Measurements from ENCODE around the gene EXOC6B.

- TF ChIP-seq, protein P1, sequence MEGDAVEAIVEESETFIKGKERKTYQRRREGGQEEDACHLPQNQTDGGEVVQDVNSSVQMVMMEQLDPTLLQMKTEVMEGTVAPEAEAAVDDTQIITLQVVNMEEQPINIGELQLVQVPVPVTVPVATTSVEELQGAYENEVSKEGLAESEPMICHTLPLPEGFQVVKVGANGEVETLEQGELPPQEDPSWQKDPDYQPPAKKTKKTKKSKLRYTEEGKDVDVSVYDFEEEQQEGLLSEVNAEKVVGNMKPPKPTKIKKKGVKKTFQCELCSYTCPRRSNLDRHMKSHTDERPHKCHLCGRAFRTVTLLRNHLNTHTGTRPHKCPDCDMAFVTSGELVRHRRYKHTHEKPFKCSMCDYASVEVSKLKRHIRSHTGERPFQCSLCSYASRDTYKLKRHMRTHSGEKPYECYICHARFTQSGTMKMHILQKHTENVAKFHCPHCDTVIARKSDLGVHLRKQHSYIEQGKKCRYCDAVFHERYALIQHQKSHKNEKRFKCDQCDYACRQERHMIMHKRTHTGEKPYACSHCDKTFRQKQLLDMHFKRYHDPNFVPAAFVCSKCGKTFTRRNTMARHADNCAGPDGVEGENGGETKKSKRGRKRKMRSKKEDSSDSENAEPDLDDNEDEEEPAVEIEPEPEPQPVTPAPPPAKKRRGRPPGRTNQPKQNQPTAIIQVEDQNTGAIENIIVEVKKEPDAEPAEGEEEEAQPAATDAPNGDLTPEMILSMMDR (IDR thresholded peaks at IDR 0.05), result no peak
- TF ChIP-seq ZFX (IDR thresholded peaks at IDR 0.05; ENCODE audit: borderline replicate concordance), result no peak
Observed at GRCh38 chr2:72129681-72130340, 696.0 kb downstream of the EXOC6B start.
